ENCODE measurements around the gene SEMA4D. TPM values are rescaled to one million over a fixed set of nuclear protein-coding genes. Genes with fewer than 3 reads are reported as not detected.

The SEMA4D gene
- total RNA-seq, 4 donors from 2014 or later: 1.5 to 27.8 (median 11.6) TPM

DNA sequence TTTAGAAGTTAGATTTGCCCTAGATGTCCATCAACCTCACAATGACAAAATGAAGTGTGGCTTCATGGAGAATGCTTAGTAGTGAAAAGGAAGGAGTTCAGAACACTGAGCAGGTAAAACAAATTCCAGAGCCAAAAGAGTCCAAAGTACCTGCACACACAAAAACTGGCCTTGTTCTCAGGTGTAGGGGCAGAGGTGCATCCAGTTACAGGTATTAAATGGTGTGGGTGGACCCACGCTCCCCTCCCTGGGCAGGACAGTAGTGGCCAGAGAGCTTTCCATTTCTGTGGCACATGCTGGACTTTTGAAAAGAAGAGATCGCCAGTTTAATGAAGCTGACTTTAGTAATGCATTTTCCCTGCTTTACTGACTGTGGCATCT lies 132.4 kb downstream of the SEMA4D start:
- H3K4me1 ChIP-seq: no peaks in the 10 kb centered on the region
- no peak for DNase-seq
- no peak for TF ChIP-seq POLR2A (IDR thresholded peaks at IDR 0.05)
- TF ChIP-seq, protein P1, sequence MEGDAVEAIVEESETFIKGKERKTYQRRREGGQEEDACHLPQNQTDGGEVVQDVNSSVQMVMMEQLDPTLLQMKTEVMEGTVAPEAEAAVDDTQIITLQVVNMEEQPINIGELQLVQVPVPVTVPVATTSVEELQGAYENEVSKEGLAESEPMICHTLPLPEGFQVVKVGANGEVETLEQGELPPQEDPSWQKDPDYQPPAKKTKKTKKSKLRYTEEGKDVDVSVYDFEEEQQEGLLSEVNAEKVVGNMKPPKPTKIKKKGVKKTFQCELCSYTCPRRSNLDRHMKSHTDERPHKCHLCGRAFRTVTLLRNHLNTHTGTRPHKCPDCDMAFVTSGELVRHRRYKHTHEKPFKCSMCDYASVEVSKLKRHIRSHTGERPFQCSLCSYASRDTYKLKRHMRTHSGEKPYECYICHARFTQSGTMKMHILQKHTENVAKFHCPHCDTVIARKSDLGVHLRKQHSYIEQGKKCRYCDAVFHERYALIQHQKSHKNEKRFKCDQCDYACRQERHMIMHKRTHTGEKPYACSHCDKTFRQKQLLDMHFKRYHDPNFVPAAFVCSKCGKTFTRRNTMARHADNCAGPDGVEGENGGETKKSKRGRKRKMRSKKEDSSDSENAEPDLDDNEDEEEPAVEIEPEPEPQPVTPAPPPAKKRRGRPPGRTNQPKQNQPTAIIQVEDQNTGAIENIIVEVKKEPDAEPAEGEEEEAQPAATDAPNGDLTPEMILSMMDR (IDR thresholded peaks at IDR 0.05): no peak
- no peaks in the 10 kb centered on the region for H3K9me3 ChIP-seq
- intact Hi-C loops (cut with DNase I; ENCODE audit: low total_unique reads): no loop called here
- no peak overlapping the region for H3K27ac ChIP-seq
- no peak overlapping the region for H3K4me3 ChIP-seq
- no peaks in the 10 kb centered on the region for H3K27me3 ChIP-seq
- H3K36me3 ChIP-seq: no peaks in the 10 kb centered on the region

DNA sequence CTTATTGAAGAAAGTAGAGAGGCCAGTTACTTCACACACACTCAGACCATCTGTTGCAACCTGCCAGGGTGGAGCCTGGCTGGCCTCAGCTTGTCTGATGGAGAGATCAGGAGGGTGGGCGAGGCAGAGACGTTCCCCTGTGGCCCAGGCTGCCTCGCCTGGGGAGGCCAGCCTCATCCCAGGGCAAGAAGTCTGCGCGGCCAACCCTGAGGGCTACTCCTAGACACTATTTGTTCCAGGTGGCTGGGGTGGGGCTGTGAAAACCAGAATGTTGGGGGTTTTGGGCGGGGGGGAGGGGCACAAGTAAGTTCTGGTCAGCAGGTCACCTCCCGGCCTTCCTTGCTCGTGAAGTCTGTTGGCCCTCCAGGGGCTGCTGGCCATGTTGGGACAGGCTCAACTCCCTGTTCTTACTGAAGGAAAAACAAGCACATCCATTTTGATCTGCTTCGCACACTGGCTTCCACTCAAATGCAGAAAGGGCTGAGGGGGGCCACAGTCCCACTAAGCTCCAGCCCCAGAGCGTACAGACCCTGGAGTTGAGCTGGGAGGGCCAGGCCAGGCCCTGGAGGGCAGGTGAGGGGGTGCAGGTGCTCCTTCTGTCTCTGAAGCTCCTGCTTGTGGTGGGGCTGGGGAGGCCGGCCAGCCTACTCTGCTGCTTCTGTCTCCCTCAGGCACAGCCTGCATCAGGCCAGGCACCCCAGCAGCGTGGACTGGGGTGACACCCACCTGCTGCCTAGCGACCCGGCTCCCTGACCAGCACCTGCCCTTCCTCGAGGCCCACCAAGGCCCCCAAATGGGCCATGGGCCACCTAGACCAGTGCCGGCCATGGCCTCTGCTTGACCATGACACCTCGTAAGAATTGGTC lies 133.0 kb downstream of the SEMA4D start:
- H3K9me3 ChIP-seq: no peaks in the 10 kb centered on the region
- TF ChIP-seq, protein P1 (IDR thresholded peaks at IDR 0.05): no peak
- TF ChIP-seq POLR2A (IDR thresholded peaks at IDR 0.05): no peak
- intact Hi-C loops (cut with DNase I; ENCODE audit: low total_unique reads): no loop called here
- peak; percentile 7 to 11 for DNase-seq
- H3K36me3 ChIP-seq: no peaks in the 10 kb centered on the region
- no peaks in the 10 kb centered on the region for H3K4me1 ChIP-seq
- H3K27me3 ChIP-seq: no peaks in the 10 kb centered on the region
- no peak overlapping the region for H3K27ac ChIP-seq
- no peak overlapping the region for H3K4me3 ChIP-seq

DNA sequence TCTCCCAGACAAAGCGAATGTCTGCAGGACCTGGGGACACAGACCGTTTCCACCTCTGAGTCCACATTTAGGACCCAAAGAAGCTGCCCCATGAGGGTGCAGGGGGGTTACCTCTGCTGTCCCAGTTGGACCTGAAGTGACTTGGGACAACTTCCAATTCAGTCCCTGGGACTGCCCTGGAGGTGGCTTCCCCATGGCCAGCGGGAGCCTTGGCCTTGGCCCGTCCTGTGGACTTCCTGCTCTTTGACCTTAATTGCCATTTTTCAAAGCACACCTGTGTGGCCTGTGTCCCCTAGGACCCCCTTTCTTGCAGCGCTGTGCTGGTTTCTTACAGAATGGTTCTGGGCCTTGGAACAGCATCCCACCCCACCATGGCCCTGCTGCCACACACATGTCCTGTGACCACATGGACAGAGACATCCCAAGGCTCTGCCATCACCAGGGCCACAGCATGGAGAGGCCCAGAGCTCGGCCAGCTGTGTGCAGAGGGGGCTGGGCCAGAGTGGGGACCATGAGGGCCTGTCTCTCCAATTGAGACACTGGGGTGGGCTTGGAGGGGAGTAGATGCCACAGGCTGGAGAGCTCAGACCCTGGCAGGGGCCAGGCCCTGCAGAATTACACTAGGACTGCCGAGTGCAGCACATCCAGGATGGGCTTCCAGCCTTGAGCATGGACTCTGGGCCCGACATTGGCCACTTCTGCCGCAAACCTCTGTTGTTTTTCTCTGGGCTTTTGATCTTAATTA lies 133.8 kb downstream of the SEMA4D start:
- Histone ChIP-seq H3K27me3 (no peaks in the 10 kb centered on the region), H3K27ac (no peak overlapping the region), H3K36me3 (no peaks in the 10 kb centered on the region), H3K4me3 (no peak overlapping the region), H3K9me3 (no peaks in the 10 kb centered on the region), H3K4me1 (no peaks in the 10 kb centered on the region)
- intact Hi-C loops (cut with DNase I; ENCODE audit: low total_unique reads): no loop called here
- peak in 1 of 2 donors; percentile 10 for DNase-seq
- TF ChIP-seq, protein P1 (IDR thresholded peaks at IDR 0.05): no peak
- no peak for TF ChIP-seq POLR2A (IDR thresholded peaks at IDR 0.05)

DNA sequence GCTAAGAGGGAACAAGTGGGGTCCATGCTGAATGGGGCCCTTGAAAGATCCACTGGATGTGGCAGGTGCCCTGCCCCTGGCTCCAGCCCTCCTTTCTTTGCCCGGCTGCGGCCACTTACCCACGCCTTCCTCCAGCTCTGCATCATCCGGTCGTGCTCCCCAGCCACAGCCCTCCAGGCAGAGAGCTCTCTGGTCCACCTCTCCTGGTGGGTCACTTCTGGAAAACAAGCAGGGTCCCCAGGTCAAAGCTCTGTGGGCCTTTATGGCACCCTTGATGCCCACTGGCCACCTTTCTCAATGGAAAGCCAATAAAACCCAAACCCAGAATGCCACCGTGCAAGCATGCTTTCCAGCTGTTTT lies 134.6 kb downstream of the SEMA4D start:
- no peak for TF ChIP-seq POLR2A (IDR thresholded peaks at IDR 0.05)
- TF ChIP-seq, protein P1 (IDR thresholded peaks at IDR 0.05): no peak
- Histone ChIP-seq H3K9me3 (no peaks in the 10 kb centered on the region), H3K4me3 (no peak overlapping the region), H3K27ac (no peak overlapping the region), H3K4me1 (no peaks in the 10 kb centered on the region), H3K27me3 (no peaks in the 10 kb centered on the region), H3K36me3 (no peaks in the 10 kb centered on the region)
- intact Hi-C loops (cut with DNase I; ENCODE audit: low total_unique reads): no loop called here
- peak in 1 of 2 donors; percentile 8 for DNase-seq

All from uterus (tissue), 4 donors.